SK-N-SH (cell line): ENCODE results near the gene MPC2. TPM values are rescaled to one million over a fixed set of nuclear protein-coding genes. Genes with fewer than 3 reads are reported as not detected.

Experiments used
- CTCF ChIA-PET: fragments of 300-600, 350-600 bp; formaldehyde crosslinking; extraction: SDS; loops from one replicate; lab custom pipeline; 2021; lab: Yijun Ruan, JAX
- POLR2A ChIA-PET: fragments of 350-600 bp; sonication (Branson Sonifier 250); formaldehyde crosslinking; extraction: SDS; loops from one replicate; lab custom pipeline; 2020; ENCODE audit warnings: antibody characterized with exemption, inconsistent platforms; lab: Yijun Ruan, JAX
- DNase-seq: peaks from one replicate; pipeline ENCODE4 v3.0.0; 2012
- H2AFZ ChIP-seq: fragments of 200-600 bp; sonication (generic); 2 replicates; pipeline ENCODE4 v1.8.1; 2016; ENCODE audit warnings: antibody characterized with exemption, mild to moderate bottlenecking, low read depth
- H3F3A ChIP-seq: fragments of 200-600 bp; sonication (generic); replicated peaks from 2 replicates; pipeline ENCODE3; 2016; ENCODE audit warnings: antibody characterized with exemption, mild to moderate bottlenecking; ENCODE audit not compliant: insufficient read depth
- H3K27ac ChIP-seq, 2 experiments: fragments of 200-500 bp in 1 of 2; fragments of 200-600 bp in 1 of 2; sonication (Bioruptor generic) in 1 of 2; sonication (generic), shearing (Covaris generic) in 1 of 2; 2 replicates each; pipeline versions ENCODE4 v1.5.1 to v1.6.1; 2014 to 2016; ENCODE audit warnings: low read depth in 2 of 2, inconsistent platforms in 1 of 2, low read length in 1 of 2, mild to moderate bottlenecking in 1 of 2, mixed read lengths in 1 of 2
- H3K27me3 ChIP-seq: fragments of 200-600 bp; sonication (generic), shearing (Covaris generic); 2 replicates; pipeline ENCODE4 v1.6.1; 2016; ENCODE audit warnings: mixed run types; ENCODE audit not compliant: insufficient read depth
- H3K36me3 ChIP-seq, 2 experiments: fragments of 200-500 bp in 1 of 2; fragments of 200-600 bp in 1 of 2; sonication (Bioruptor generic) in 1 of 2; sonication (generic) in 1 of 2; replicated peaks in 1 of 2; 2 replicates each; pipeline versions ENCODE3 to v1.5.1; 2014 to 2016; ENCODE audit warnings: low read length in 1 of 2, mild to moderate bottlenecking in 1 of 2; ENCODE audit not compliant: insufficient read depth in 2 of 2, control insufficient read depth in 1 of 2
- H3K4me1 ChIP-seq, 2 experiments: fragments of 200-500 bp in 1 of 2; fragments of 200-600 bp in 1 of 2; sonication (Bioruptor generic) in 1 of 2; sonication (generic), shearing (Covaris generic) in 1 of 2; 2 replicates each; pipeline versions ENCODE4 v1.5.1 to v1.6.1; 2014 to 2016; ENCODE audit warnings: low read depth in 1 of 2, low read length in 1 of 2, mixed run types in 1 of 2; ENCODE audit not compliant: insufficient read depth in 2 of 2, control insufficient read depth in 1 of 2
- H3K4me2 ChIP-seq: fragments of 200-600 bp; sonication (generic), shearing (Covaris generic); 2 replicates; pipeline ENCODE4 v1.6.1; 2017; ENCODE audit warnings: mixed run types
- H3K4me3 ChIP-seq, 2 experiments: fragments of 200-500 bp in 1 of 2; fragments of 200-600 bp in 1 of 2; sonication (Bioruptor generic) in 1 of 2; sonication (generic), shearing (Covaris generic) in 1 of 2; 2 replicates each; pipeline versions ENCODE4 v1.5.1 to v1.8.1; 2014 to 2016; ENCODE audit warnings: low read depth in 2 of 2, inconsistent platforms in 1 of 2, low read length in 1 of 2, mild to moderate bottlenecking in 1 of 2, mixed read lengths in 1 of 2, moderate library complexity in 1 of 2
- H3K79me2 ChIP-seq: fragments of 200-600 bp; sonication (generic); 2 replicates; pipeline ENCODE4 v1.8.1; 2017; ENCODE audit warnings: mild to moderate bottlenecking; ENCODE audit not compliant: insufficient read depth
- H3K9ac ChIP-seq: fragments of 200-600 bp; sonication (generic); 2 replicates; pipeline ENCODE4 v1.6.1; 2017; ENCODE audit warnings: mixed run types
- H3K9me2 ChIP-seq: fragments of 200-600 bp; sonication (generic); 2 replicates; pipeline ENCODE4 v1.6.1; 2017; ENCODE audit warnings: mixed run types
- H3K9me3 ChIP-seq: fragments of 200-600 bp; sonication (generic); 2 replicates; pipeline ENCODE4 v1.6.1; 2017; ENCODE audit warnings: mixed run types, mild to moderate bottlenecking, moderate library complexity
- H4K20me1 ChIP-seq: fragments of 200-600 bp; sonication (generic); 2 replicates; pipeline ENCODE4 v1.6.1; 2017; ENCODE audit warnings: mild to moderate bottlenecking, mixed run types; ENCODE audit not compliant: insufficient read depth
- CHD2 ChIP-seq: fragments of 150-350 bp; IDR thresholded peaks from 2 replicates; pipeline ENCODE4 v1.6.1; 2018; ENCODE audit warnings: low read length; ENCODE audit not compliant: partially characterized antibody
- FOSL2 ChIP-seq: IDR thresholded peaks from 2 replicates; pipeline ENCODE4 v1.4.0; 2012; ENCODE audit warnings: low read depth, mild to moderate bottlenecking, moderate library complexity, borderline replicate concordance
- NFIC ChIP-seq: IDR thresholded peaks from 2 replicates; pipeline ENCODE4 v1.4.0; 2012; ENCODE audit warnings: borderline replicate concordance
- POLR2AphosphoS5 ChIP-seq: IDR thresholded peaks from 2 replicates; pipeline ENCODE4 v1.6.1; 2012; ENCODE audit warnings: low read depth, low read length
- RCOR1 ChIP-seq: fragments of 150-350 bp; IDR thresholded peaks from 2 replicates; pipeline ENCODE4 v1.6.1; 2017; ENCODE audit warnings: antibody characterized with exemption, low read length
- RFX5 ChIP-seq: IDR thresholded peaks from 2 replicates; pipeline ENCODE4 v1.6.1; 2012; ENCODE audit warnings: mild to moderate bottlenecking, improper control_type of control experiment, low read length
- RXRA ChIP-seq: IDR thresholded peaks from 2 replicates; pipeline ENCODE4 v1.4.0; 2012; ENCODE audit warnings: low read depth, mild to moderate bottlenecking, borderline replicate concordance
- TAF1 ChIP-seq: IDR thresholded peaks from 2 replicates; pipeline ENCODE4 v1.6.1; 2012; ENCODE audit warnings: low read depth, mild to moderate bottlenecking, low read length, moderate library complexity, borderline replicate concordance
- YY1 ChIP-seq: IDR thresholded peaks from 2 replicates; pipeline ENCODE4 v1.4.0; 2012; ENCODE audit warnings: low read depth, mild to moderate bottlenecking
- WGBS: methylation state at CpG from one replicate; pipeline ENCODE4 v1.1.6; 2017; ENCODE audit warnings: low lambda C conversion rate; 5-methylcytosine and 5-hydroxymethylcytosine counted together
- polyA plus RNA-seq, 3 experiments: library from polyadenylated mRNA; depleted of rRNA; stranded (reverse); fragments of >200 nt; gene quantifications; 2 replicates each; pipeline ENCODE4 v1.2.3, GENCODE V29; 2012
- TF ChIP-seq, protein P1 (sequence below): IDR thresholded peaks from 2 replicates; pipeline ENCODE4 v1.4.0; 2012; ENCODE audit warnings: low read depth, borderline replicate concordance
- TF ChIP-seq, protein P2 (sequence below): IDR thresholded peaks from 2 replicates; pipeline ENCODE4 v1.4.0; 2012; ENCODE audit warnings: low read depth, borderline replicate concordance
- TF ChIP-seq, protein P3 (sequence below): fragments of 150-350 bp; IDR thresholded peaks from 2 replicates; pipeline ENCODE4 v1.6.1; 2017; ENCODE audit warnings: antibody characterized with exemption, low read length, low read depth, borderline replicate concordance
- TF ChIP-seq, protein P4 (sequence below): fragments of 150-350 bp; IDR thresholded peaks from 2 replicates; pipeline ENCODE4 v1.6.1; 2016; ENCODE audit warnings: mild to moderate bottlenecking, low read depth, low read length

MPC2 gene
- polyA plus RNA-seq, 1 of the 3 experiments (the other 2 are of a cell fraction): 15.9 TPM

DNA sequence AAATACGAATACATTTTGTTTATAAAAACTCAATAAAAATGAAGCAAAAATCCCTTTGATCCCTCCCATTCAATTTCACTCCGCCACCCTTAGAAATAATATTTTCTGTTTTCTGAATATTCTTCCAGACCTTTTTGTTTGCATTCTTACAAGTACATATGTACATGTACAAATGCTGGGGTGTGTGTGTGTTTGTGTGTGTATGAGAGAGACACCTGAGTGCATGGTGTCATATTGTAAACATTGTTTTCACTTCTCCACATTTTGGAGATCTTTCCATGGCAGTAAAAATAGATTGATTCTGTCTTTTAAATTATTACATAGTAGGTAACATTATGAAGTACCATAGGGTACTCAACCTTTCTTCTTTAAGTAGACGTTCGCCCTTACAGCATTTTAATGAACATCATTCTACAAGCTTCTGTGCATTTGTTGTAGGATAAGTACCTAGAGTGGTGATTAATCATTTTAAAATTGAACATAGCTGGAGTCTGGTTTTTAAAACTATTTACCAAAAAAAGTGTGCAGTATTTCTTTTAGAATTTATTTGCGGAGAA is 1.3 kb upstream of the MPC2 start:
- H3F3A ChIP-seq: peaks cover 10% of the 10 kb centered on the region
- 68% methylated on average over 5 of the region's 5 CpGs for WGBS
- TF ChIP-seq RFX5 (no peak), YY1 (no peak)
- no peaks in the 10 kb centered on the region for H3K9me3 ChIP-seq
- no peaks in the 10 kb centered on the region for H3K9me2 ChIP-seq
- no peaks in the 10 kb centered on the region for H3K36me3 ChIP-seq
- peaks cover 91% of the 10 kb centered on the region for H3K79me2 ChIP-seq
- ChIA-PET POLR2A (no interaction called here), CTCF (interaction anchor here (0.6 kb wide), 1 partner anchor 28 kb away, joined by 3 read pairs; no protein-coding TSS in a partner anchor)
- H3K9ac ChIP-seq: peak overlapping the region; percentile 94
- H3K27ac ChIP-seq: peak overlapping the region; percentile 94 to 100; a peak in 3 of 4 replicates
- H3K4me3 ChIP-seq: peak overlapping the region; percentile 71 to 81
- H2AFZ ChIP-seq: no peak overlapping the region; the same call in 1 of the 2 replicates
- peaks cover 41% of the 10 kb centered on the region for H4K20me1 ChIP-seq
- peaks cover 8 to 27% of the 10 kb centered on the region in 2 experiments; a peak in 3 of 4 replicates for H3K4me1 ChIP-seq
- no peaks in the 10 kb centered on the region for H3K27me3 ChIP-seq
- no peak for DNase-seq
- peak overlapping the region; percentile 74 for H3K4me2 ChIP-seq

DNA sequence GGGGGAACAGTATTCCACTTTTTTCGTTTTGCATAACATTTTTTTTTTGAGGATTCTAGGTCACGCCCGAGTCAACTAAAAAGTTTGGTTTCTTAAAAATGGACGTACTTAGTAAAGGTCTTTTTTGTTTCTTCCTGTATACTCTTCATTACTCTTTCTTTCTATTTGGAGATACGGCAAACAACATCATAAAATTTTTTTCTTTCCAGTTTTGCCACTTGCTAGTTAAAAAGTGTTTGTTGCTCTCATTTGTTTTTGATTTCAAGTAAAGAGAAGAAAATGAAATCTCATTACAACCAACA is 788 bp upstream of the MPC2 start:
- peak overlapping the region; percentile 50 for H2AFZ ChIP-seq

More for the DNA sequence above, 788 bp upstream of the MPC2 start:
- Histone ChIP-seq H3F3A (peaks cover 10% of the 10 kb centered on the region), H4K20me1 (peaks cover 41% of the 10 kb centered on the region), H3K27me3 (no peaks in the 10 kb centered on the region), H3K9me3 (no peaks in the 10 kb centered on the region), H3K36me3 (no peaks in the 10 kb centered on the region)
- WGBS: 5% methylated on average over 5 of the region's 5 CpGs
- TF ChIP-seq, protein P1, sequence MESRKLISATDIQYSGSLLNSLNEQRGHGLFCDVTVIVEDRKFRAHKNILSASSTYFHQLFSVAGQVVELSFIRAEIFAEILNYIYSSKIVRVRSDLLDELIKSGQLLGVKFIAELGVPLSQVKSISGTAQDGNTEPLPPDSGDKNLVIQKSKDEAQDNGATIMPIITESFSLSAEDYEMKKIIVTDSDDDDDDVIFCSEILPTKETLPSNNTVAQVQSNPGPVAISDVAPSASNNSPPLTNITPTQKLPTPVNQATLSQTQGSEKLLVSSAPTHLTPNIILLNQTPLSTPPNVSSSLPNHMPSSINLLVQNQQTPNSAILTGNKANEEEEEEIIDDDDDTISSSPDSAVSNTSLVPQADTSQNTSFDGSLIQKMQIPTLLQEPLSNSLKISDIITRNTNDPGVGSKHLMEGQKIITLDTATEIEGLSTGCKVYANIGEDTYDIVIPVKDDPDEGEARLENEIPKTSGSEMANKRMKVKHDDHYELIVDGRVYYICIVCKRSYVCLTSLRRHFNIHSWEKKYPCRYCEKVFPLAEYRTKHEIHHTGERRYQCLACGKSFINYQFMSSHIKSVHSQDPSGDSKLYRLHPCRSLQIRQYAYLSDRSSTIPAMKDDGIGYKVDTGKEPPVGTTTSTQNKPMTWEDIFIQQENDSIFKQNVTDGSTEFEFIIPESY: no peak
- TF ChIP-seq FOSL2 (no peak), RXRA (no peak), RCOR1 (no peak), NFIC (no peak), TAF1 (no peak), CHD2 (no peak), POLR2AphosphoS5 (no peak)
- TF ChIP-seq, protein P2, sequence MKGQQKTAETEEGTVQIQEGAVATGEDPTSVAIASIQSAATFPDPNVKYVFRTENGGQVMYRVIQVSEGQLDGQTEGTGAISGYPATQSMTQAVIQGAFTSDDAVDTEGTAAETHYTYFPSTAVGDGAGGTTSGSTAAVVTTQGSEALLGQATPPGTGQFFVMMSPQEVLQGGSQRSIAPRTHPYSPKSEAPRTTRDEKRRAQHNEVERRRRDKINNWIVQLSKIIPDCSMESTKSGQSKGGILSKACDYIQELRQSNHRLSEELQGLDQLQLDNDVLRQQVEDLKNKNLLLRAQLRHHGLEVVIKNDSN: no peak
- TF ChIP-seq, protein P3, sequence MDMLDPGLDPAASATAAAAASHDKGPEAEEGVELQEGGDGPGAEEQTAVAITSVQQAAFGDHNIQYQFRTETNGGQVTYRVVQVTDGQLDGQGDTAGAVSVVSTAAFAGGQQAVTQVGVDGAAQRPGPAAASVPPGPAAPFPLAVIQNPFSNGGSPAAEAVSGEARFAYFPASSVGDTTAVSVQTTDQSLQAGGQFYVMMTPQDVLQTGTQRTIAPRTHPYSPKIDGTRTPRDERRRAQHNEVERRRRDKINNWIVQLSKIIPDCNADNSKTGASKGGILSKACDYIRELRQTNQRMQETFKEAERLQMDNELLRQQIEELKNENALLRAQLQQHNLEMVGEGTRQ: no peak
- TF ChIP-seq, protein P4, sequence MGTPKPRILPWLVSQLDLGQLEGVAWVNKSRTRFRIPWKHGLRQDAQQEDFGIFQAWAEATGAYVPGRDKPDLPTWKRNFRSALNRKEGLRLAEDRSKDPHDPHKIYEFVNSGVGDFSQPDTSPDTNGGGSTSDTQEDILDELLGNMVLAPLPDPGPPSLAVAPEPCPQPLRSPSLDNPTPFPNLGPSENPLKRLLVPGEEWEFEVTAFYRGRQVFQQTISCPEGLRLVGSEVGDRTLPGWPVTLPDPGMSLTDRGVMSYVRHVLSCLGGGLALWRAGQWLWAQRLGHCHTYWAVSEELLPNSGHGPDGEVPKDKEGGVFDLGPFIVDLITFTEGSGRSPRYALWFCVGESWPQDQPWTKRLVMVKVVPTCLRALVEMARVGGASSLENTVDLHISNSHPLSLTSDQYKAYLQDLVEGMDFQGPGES: no peak
- TF ChIP-seq, all 33 proteins: peak for 0
- Histone ChIP-seq H3K4me2 (peak overlapping the region; percentile 74), H3K4me3 (peak overlapping the region; percentile 71 to 81), H3K9ac (peak overlapping the region; percentile 94), H3K27ac (peak overlapping the region; percentile 94 to 100), H3K79me2 (peaks cover 91% of the 10 kb centered on the region), H3K9me2 (no peaks in the 10 kb centered on the region), H3K4me1 (peaks cover 8 to 27% of the 10 kb centered on the region in 2 experiments; a peak in 3 of 4 replicates)
- DNase-seq: no peak
- POLR2A ChIA-PET: no interaction called here
- CTCF ChIA-PET: interaction anchor here (1.1 kb wide), 1 partner anchor 145 kb away, joined by 5 read pairs; no protein-coding TSS in a partner anchor
